A673 (cell line): ENCODE data around the gene NFKBIL1. TPM values are rescaled to one million over a fixed set of nuclear protein-coding genes. Genes with fewer than 3 reads are reported as not detected.

Experiments used
- BruUV-seq: library from RNA; stranded (reverse); fragments of 400-500 nt; replicated peaks from 2 replicates; lab custom pipeline; 2021; lab: Mats Ljungman, UMichigan
- CTCF ChIA-PET: fragments of 300-600 bp; sonication (Branson Sonifier 250); formaldehyde crosslinking; loops from one replicate; lab custom pipeline; 2022; ENCODE audit warnings: antibody characterized with exemption; lab: Charles Lee
- POLR2A ChIA-PET: fragments of 300-600 bp; sonication (Branson Sonifier 250); formaldehyde crosslinking; loops from one replicate; lab custom pipeline; 2022; ENCODE audit warnings: antibody characterized with exemption; ENCODE audit not compliant: low non-redundant PET; lab: Charles Lee
- DNase-seq: peaks from one replicate; pipeline ENCODE4 v3.0.0-alpha.2; 2015; ENCODE audit warnings: low spot score
- H3K27ac ChIP-seq: fragments of 200-600 bp; sonication (generic); 2 replicates; pipeline ENCODE4 v1.5.1; 2016; ENCODE audit warnings: mixed run types, low read depth, mild to moderate bottlenecking, mixed read lengths, antibody characterized with exemption, low read length; ENCODE audit not compliant: poor library complexity, severe bottlenecking
- H3K27me3 ChIP-seq: fragments of 200-600 bp; sonication (generic); replicated peaks from 2 replicates; pipeline ENCODE4 v1.6.1; 2017; ENCODE audit warnings: mixed run types, low read depth, mild to moderate bottlenecking, mixed read lengths, antibody characterized with exemption, low read length; ENCODE audit not compliant: insufficient read depth, poor library complexity
- H3K36me3 ChIP-seq: fragments of 200-600 bp; sonication (generic); 2 replicates; pipeline ENCODE4 v1.6.1; 2016; ENCODE audit warnings: mixed run types, mild to moderate bottlenecking, mixed read lengths, antibody characterized with exemption, low read length; ENCODE audit not compliant: insufficient read depth, poor library complexity, severe bottlenecking
- H3K4me1 ChIP-seq: fragments of 200-600 bp; sonication (generic); 2 replicates; pipeline ENCODE4 v1.6.1; 2017; ENCODE audit warnings: mixed run types, mild to moderate bottlenecking, mixed read lengths, antibody characterized with exemption, low read length; ENCODE audit not compliant: insufficient read depth, poor library complexity, severe bottlenecking
- H3K4me3 ChIP-seq: fragments of 200-600 bp; sonication (generic); 2 replicates; pipeline ENCODE4 v1.5.1; 2016; ENCODE audit warnings: low read depth, mixed run types, mild to moderate bottlenecking, mixed read lengths, low read length; ENCODE audit not compliant: poor library complexity, severe bottlenecking
- H3K9me3 ChIP-seq: fragments of 200-600 bp; sonication (generic); 2 replicates; pipeline ENCODE4 v1.6.1; 2016; ENCODE audit warnings: mixed run types, low read depth, mild to moderate bottlenecking, mixed read lengths, antibody characterized with exemption, low read length; ENCODE audit not compliant: poor library complexity, severe bottlenecking
- CTCF ChIP-seq: fragments of 300-800, 200-600 bp; sonication (generic); conservative IDR thresholded peaks from 2 replicates; pipeline ENCODE4 v1.5.1; 2017; ENCODE audit warnings: low read depth, mild to moderate bottlenecking, antibody characterized with exemption, low read length, moderate library complexity, mixed read lengths
- EZH2 ChIP-seq: fragments of 200-600 bp; sonication (generic); IDR thresholded peaks from 2 replicates; pipeline ENCODE4 v1.6.1; 2017; ENCODE audit warnings: borderline replicate concordance, low read depth, mild to moderate bottlenecking, mixed read lengths, antibody characterized with exemption, low read length; ENCODE audit not compliant: poor library complexity, severe bottlenecking
- intact Hi-C: fragments of 100-400 bp; cut with micrococcal nuclease; formaldehyde crosslinking; loops from one replicate; pipeline ENCODE4 v1.10.0; 2022; ENCODE audit not compliant: unreplicated experiment
- total RNA-seq: library from RNA; stranded (reverse); gene quantifications from 2 replicates; pipeline ENCODE4 v1.2.3, GENCODE V29; 2021

Gene NFKBIL1
- total RNA-seq, 1 experiment from 2014 or later = 15.7 TPM

DNA sequence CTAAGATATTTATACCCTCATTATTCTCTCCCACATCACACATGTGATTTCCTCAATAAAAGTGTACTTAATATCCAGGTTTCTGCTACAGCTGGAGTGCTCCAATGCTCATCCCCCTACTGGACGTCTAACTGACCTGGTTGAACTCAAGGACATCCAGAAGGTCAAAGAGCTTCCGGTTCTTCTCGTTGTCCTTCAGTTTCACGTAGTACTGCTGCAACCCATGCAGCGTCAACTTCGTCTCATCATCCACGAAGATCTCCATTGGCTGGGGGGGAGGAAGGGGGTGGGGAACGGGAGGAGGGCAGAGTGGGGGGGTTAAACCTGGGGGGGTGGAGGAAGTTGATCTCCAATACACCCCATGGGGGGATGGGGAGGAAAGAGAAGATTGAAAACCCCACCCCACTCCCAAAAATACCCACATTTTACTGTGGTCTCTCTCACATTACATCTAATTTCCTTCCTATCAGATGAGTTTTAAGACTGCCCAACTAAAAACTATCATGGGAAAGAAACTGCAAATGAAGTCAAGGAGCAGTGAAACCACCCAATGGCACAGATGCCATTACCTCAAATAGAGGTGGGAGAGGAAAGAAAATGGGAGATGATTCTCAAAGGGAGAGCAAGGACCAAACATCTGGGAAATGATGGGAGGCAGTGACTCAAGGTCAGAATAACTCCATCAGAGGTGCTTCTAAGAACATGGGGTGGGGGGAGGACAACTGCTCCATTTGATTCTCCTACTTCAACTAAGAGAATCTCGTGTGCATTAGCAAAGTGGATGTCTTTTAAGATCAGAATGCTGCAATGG is 14.6 kb upstream of the NFKBIL1 start:
- TF ChIP-seq EZH2 (no peak), CTCF (no peak)
- POLR2A ChIA-PET = no interaction called here
- no peak for DNase-seq
- Histone ChIP-seq H3K4me1 (no peaks in the 10 kb centered on the region), H3K27me3 (no peaks in the 10 kb centered on the region), H3K36me3 (peaks cover 81% of the 10 kb centered on the region), H3K4me3 (no peak overlapping the region), H3K27ac (no peak overlapping the region), H3K9me3 (no peaks in the 10 kb centered on the region)
- BruUV-seq = no TSS peak
- CTCF ChIA-PET = no interaction called here
- intact Hi-C loops = no loop called here

DNA sequence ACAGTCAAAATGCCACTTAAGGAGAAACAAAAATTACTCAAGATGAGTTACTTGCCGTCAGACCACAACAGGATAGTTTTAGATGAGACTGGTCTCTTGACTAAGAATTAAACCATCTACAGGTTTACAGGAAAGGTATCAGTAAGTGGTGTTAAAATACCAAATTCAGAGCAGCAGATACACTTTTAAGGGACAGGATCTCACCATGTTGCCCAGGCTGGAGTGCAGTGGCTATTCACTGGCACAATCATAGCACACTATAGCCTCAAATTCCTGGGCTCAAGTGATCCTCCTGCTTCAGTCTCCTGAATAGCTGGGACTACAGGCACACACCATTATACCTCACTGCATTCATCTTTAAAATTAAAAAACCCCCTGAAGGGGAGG is 14.0 kb upstream of the NFKBIL1 start:
- TF ChIP-seq EZH2 (no peak), CTCF (no peak)
- intact Hi-C loops = no loop called here
- DNase-seq = no peak
- BruUV-seq = no TSS peak
- no peaks in the 10 kb centered on the region for H3K9me3 ChIP-seq
- H3K27me3 ChIP-seq = no peaks in the 10 kb centered on the region
- no peaks in the 10 kb centered on the region for H3K4me1 ChIP-seq
- peaks cover 87% of the 10 kb centered on the region for H3K36me3 ChIP-seq
- ChIA-PET CTCF (no interaction called here), POLR2A (no interaction called here)
- no peak overlapping the region for H3K27ac ChIP-seq
- no peak overlapping the region for H3K4me3 ChIP-seq

- ChIA-PET CTCF (no interaction called here), POLR2A (interaction anchor here (0.6 kb wide), 1 partner anchor 323 kb away, joined by 5 read pairs; no protein-coding TSS in a partner anchor)
- DNase-seq = no peak
- TF ChIP-seq CTCF (no peak), EZH2 (no peak)
- H3K27ac ChIP-seq = no peak overlapping the region
- H3K36me3 ChIP-seq = peaks cover 92% of the 10 kb centered on the region
- no peak overlapping the region for H3K4me3 ChIP-seq
- H3K27me3 ChIP-seq = no peaks in the 10 kb centered on the region
- no peaks in the 10 kb centered on the region for H3K9me3 ChIP-seq
- intact Hi-C loops = no loop called here
- TSS peak; percentile 1 for BruUV-seq
- peaks cover 2% of the 10 kb centered on the region for H3K4me1 ChIP-seq
Observed at GRCh38 chr6:31534011-31534410, 13.4 kb upstream of the NFKBIL1 start.
